ENCODE data around the gene CAPN5.

GRCh38 chr11:77102246-77103210 is 35.8 kb downstream of the CAPN5 start, which contains the start of gene OMP:
- TF ChIP-seq CTCF (IDR thresholded peaks at IDR 0.05) = no peak
- no peak for TF ChIP-seq ZFX (IDR thresholded peaks at IDR 0.05; ENCODE audit: borderline replicate concordance)
